NAMALWA (cell line): ENCODE measurements around the gene LRCH4.
"Not testable (repeated sequence)": the region's sequence is repeated elsewhere in the genome, so short reads cannot be mapped to it uniquely, and the experiment has no call there.

ENCODE experiments used
- DNase-seq: peaks from one replicate; pipeline ENCODE4 v3.0.0-alpha.2; 2015; ENCODE audit warnings: low spot score

The LRCH4 gene

DNA sequence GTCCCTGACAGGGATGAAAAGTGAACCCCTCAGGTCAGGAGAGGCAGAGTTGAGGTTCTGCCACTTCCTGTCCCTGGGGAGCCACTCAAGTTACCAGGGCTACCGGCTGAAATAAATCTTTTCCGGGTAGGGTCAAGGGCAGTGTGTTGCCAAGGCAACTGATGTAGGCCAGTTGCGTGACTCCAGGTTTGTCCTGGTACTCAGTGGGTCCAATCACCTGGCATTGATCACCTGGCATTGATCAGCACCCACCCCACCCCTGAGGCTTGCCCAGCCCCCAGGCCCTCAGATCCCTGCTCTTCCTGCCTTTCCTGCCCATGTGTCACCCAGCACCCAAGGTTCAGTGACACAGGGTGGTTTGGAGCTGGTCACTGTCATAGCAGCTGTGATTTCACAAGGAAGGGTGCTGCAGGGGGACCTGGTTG, 18.2 kb downstream of the LRCH4 start:
- DNase-seq = no peak

DNA sequence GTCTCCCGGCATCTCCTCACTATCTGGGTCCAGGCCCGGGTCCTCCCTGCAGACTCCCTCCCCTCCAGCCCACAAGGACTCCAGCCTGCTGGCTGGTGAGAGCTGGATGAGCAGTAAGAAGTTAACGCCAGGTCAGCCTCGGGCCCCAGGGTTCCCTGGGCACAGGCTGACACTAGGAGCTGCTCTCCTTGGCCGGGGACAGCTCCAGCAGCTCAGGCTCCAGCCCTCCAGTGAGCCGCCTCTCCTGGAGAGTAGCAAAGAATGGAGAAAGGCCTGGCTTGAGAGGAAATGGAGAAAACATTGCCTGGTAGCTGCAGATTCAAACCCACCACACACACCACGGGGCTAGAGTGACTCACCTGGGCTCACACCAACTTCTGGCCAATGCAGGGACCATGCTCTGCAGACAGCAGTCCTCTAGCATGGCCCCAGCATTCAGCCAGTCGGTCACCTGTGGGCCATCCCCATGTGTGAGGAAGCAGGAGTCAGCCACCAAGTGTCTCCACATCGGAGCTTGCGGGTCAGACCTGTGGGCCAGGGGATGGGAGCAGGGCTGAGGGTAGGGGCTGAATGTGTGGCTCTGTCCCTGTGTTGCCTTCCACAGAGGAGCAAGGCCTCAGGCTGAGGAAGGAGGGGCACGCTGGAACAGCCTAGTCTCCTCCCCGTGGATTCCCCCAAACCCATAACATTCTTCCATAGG, 18.7 kb downstream of the LRCH4 start:
- DNase-seq = no peak

DNA sequence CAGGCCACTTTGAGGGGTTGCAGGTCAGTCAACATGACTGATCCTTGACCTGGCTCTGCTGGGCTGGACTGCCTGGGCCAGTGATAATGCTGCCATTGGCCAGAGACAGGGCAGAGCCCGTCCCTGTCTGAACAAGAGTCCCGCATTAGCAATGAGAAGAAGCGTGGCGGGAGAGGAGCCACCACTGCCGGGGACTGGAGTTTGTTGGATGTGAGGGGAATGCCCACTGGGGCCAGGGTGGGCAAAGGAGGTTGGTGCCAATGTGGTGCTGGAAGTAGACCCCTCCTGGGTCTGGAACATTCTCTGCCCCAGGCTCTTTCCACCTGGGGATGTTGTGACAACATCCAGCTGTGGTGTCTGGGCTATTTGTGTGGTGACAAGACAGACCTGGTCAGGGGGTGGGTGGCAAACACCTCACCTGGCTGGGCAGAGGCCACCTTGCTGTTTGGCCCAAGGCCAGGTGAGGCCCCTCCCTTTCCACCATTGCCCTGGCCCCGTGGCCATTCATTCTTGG, 19.9 kb downstream of the LRCH4 start:
- DNase-seq = no peak

DNA sequence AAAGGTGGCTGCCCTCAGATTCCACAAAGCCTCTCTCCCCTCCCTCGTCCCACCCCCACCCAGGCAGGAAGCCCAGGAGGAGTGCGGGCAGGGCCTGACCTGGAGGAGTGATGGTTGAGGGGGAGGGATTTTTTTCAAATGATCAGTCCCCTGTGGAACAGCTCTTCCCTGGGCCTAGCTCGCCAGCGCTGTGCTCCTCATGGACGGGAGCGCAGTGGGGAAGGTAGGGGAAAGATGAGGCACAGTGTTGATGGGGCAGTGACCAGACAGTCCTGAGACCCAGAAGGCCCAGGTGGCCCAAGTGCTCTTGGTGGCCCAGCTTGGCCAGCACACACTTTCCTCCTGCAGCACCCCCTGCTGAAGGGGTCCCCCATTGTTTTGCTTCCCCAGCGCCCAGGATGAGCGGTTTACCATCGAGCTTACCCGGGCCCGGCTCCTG, 20.8 kb downstream of the LRCH4 start:
- no peak for DNase-seq

DNA sequence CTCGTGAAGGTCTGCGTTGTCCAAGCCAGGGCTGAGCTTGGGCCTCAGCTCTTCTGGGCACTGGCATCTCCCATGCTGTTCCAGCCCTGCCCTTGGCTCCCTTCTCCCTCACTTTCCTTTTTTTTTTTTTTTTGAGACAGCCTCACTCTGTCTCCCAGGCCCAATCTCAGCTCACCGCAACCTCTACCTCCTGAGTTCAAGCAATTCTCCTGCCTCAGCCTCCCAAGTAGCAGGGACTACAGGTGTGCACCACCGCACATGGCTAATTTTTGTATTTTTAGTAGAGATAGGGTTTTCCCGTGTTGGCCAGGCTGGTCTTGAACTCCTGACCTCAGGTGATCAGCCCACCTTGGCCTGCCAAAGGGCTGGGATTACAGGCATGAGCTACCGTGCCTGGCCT, 21.5 kb downstream of the LRCH4 start:
- DNase-seq = not testable (repeated sequence)

DNA sequence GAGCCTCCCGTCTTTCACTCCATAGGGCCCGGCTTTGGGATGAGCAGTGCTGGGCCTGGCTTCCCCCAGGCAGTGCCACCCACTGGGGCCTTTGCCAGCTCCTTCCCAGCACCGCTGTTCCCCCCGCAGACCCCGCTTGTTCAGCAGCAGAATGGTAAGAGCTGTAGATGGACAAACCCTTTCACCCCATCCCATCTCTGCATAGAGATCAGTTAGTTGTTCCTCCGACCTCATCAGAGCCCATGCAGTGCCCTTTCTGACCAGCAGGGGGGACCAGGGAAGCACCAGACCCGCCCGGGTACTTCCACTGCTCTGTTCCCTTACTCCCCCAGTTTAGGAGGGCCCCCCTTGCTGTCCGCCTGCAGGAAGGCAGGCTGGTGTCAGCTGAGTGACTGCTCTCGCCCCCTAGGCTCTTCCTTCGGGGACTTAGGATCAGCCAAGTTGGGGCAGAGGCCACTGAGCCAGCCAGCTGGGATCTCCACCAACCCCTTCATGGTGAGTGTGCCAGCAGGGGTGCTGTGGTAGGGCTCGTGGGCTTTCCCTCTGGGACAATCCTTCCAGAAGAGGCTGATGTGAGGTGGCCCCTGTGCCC, 22.0 kb downstream of the LRCH4 start:
- DNase-seq = peak; percentile 87

DNA sequence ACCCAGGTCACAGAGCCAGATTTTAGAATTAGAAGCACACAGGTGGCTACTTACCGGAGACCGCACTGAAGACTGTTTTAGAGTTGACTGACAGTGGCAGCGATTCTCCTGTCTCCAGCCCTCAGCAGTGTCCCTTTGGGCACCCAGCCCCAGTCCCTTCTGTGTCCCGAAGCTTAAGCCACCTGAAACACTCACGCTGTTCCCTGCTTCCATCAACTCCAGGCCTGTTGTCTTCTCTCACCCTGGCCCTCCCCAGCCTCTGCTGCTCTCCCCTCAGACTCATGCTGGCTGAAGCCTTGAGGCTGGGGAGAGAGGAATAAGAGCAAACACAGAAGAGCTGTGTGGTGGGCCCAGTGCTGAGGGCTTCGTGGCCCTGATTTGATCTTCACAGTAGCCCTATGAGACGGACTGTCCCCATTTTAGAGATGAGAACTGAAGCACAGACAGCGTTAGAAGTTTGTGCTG, 22.8 kb downstream of the LRCH4 start:
- no peak for DNase-seq

DNA sequence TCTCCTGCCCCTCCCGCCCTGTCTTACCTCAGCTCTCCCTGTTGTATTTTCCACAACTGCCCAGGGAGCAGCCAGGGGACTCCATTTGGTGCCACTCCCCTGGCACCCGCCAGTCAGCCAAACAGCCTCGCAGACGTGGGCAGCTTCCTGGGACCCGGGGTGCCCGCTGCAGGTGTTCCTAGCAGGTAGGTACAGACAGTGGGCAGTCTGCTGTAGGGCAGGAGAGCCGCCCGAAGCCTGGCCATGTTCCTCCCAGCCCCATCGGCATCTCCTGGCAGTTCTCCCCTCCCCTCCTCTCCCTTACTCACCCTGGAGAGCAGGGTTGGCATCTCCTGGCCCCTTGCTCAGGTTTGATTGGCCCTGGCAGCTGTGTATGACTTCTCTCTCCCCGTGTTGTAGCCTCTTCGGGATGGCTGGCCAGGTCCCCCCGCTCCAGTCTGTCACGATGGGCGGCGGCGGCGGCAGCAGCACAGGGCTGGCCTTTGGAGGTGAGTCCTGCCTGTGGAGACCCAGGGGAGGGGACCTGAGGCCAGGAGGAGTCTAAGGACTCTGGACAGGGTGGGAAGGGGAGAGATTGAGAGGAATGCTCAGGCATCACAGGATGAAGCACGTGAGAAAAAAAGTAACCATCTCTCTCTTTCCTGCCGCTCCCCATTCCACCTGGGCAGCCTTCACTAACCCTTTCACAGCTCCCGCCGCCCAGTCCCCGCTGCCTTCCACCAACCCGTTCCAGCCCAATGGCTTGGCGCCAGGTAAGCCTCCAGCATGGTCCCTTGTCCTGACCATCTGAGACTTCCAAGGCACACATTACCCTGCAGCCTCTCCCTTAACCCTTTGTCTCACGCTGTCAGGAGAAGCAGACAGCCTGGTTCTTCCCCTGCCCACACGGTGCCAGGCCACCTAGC, 23.5 kb downstream of the LRCH4 start:
- no peak for DNase-seq

DNA sequence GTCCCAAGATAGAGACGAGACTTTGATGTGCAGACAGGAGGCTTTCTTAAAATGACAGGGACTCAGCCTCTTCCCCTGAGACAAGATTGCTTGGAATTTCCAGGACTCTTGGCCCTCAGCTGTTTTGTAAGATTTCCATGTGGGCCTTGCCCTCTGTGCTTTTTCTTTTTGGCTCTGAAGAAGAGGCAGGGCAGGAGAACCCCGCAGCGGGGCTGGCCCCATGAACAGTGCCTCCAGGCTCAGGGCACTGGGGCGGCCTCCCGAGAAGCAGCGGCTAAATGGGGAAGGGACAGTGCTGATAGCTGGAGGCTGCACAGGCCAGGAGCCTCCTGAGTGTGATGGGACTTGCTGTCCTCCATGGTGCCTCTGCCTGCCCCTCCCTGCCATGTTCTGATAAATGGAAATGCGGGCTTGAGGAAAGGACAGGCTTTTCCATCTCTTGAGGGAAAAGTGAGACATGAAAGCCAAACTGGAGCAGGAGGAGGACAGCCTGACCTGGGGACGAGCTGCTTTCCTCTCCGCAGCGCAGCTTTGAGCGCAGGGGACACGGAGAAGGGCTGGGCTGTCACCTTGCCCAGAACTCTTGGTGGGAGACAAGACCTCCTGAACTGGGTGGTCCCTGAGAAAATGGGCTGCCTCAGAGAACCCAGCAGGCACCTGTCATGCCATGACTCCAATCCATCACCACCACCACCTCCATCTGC, 24.3 kb downstream of the LRCH4 start:
- no peak for DNase-seq

DNA sequence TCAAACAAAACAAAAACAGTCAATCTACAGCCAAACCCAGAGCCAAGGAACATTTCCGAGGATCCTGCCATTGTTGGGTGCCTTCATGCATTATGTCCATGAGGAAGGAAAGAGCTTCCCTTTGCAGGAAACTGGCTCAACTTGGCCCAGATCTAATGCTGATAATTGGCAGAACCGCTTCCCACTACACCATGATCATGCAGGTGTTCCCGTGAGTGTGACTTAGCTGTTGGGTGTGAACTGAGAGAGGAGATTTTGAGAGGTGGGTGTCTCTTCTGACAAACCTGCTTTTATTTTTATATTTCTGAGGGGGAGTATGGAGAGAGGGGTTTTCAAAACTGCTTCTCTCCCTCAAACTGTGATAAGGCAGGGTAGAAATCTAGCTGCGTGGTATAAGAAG, 26.8 kb downstream of the LRCH4 start:
- DNase-seq = no peak

DNA sequence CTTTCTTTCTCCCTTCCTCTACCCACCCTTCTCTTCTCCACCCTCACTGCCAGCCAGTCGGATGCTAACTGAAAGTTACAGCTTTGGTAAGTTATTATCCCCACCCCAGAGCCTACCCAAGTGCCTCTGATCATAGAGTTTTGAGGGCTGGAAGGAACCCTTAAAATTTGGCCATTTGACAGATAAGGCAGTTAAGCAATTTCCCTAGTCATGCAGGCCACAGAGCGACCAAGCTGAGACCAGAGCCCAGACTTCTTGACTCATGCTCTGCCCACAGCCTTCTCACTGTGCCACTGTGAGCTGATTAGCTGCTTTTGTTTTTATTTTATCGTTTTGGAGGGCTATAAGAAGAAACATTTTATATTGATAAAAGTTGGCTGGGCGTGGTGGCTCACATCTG, 29.4 kb downstream of the LRCH4 start:
- no peak for DNase-seq

DNA sequence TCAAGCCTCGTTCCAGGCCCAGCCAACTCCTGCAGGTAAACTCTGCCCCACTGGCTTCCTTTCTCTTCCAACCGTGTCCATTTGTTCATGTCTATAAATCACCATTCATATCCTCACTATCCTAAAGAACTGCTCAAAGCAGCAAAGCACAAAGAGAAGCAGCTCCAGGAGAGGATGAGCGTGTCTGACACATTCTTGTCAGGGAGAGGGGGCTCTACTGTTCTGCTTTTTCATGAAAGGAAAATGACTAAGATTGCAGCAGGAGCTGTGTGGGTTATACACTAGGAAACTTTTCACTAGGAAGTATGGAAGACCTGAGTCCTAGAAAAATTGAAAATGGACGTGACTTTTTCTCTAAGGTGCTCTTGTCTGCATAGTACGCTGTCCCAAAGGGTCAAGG, 30.2 kb downstream of the LRCH4 start:
- DNase-seq = no peak

DNA sequence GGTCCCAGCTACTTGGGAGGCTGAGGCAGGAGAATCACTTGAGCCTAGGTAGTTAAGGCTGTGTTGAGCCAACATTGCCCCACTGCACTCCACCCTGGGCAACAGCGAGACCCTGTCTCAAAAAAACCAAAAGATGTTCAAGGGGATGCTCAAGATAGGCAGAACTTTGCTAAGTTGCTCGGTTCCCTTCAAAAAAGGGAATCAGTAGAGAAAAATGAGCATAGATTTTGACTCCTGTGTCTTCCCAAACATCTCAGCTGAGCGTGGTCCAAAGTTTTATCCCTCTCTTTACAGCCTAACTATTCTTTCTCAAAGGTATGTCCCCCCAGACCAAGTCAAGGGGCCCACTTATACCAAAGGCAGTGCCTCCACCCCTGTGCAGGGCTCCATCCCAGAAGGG, 32.9 kb downstream of the LRCH4 start:
- DNase-seq = no peak

DNA sequence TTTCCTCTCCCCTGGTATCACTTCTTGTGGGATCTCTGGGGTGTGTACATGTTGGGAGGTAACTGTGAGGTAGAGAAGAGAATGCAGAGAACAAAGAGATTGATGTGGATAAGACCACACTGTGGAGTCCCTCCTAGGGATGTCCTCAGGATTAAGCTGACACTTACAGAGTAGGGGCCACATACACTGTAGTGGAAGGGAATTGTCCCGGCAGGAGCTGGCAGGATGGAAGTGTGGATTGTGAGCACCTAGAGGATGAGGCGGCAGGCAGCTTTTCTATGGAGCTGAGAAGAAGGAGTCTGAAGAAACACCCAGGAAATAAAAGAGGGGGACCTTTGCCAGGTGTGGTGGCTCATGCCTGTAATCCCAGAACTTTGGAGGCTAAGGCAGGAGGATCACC, 33.4 kb downstream of the LRCH4 start:
- DNase-seq = no peak

DNA sequence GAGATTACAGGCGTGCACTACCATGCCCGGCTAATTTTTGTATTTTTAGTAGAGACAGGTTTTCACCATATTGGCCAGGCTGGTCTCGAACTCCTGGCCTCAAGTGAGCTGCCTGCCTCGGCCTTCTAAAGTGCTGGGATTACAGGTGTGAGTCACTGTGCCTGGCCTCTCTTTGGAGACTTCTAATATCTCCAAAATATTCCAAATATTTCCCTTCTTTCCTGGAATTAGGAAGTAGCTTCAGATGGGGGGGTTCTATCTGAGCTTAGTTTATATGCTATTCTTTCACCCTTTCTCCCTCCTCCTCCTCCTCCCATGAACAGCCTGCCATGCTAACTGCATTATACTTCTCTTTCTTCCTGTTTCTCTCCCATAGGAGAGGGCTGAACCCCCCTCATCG, 37.5 kb downstream of the LRCH4 start:
- not testable (repeated sequence) for DNase-seq

DNA sequence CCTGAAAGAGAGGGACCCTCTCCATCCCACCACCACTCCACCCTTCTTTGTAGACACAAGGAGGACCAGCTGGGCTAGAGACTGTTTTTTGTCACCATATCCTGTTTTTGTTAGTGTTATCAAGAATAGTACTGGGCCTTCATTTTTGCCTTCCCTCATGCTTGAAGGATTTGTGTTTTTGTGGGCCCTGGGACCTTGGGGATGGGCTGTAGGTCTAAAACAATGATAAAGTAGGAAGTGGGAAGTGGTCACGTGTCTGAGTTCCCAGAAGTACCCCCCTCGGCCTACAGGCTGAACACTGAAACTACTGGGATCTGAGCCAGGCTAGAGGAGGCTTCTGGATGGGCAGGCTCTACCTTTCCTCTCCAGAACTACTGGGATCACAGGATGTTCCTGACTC, 38.1 kb downstream of the LRCH4 start:
- no peak for DNase-seq

DNA sequence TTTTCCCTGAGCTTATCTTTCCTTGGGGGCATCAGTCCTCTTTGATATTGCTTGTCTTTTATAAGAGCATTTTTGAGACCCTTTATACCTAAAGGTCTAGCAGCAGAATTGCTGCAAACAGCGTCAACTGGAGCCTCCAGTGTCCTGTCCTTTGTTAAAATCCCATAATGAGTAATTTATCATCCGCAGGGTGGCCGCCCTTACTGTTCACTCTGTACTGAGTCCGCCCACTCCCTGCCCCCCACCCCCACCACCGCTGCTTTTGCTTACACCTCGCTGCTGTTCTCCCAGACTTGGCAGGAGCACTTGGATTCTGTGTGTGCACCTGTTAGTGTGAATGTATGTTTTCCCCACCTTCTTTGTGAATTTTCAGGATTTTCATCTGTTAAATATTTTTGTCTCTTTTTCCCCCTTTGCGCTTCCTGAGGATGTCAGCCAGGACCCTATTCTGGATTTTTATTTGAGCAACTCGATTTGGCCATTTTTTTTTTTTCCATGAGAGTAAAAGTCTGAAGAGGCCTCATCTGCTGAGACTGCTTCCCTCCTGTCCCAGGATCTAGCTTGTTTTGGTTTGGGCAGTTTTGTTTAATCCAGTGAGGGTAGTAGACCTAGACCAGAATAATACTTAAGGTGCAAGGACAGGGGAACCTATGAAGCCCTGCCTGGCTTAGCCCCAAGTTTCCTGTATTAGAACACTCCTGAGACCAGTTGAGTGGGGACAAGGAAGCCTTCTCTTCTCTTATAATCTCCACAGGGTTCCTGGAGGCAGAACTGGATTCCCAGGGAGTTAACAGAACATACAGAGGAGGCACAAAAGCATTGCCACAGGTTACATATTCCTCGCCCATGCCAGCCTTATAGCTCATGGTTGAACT, 38.8 kb downstream of the LRCH4 start:
- no peak for DNase-seq

DNA sequence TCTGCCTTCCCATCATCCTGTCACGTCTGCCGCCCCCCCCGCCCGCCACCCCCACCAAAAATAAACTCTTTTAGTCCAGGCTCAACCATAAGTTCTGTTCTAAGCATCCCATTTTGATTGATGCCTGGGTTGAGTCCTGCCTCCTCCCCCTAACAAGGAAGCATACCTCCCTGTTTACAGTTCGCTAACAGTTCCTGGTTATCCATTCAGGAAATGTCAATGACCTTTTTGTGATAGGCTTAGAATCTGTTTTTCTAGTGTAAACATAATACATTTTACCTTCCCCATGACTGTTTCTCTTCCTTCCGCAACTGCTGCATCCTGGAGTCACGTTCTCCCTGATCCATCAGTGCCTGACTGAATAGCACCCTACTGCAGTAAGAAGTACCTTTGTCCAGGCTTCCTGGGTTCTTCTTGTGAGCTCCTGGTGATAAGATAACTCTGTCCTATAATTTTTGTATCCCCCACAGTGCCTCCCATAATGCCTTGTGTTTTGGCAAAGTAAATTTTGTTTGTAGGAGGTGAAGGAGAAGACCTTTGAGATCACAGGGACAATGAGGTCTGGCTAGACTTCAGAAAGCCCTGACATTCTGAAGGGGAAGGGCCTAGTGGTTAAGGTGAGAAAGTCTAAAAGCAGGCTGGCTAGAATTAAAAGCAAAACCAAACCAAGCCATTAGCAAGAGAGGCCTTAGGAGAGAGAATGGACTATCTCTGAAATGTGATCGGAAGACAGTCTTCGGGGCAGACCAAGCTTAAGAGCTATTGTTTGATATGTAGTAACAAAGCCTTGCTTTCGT, 39.6 kb downstream of the LRCH4 start:
- DNase-seq = no peak

DNA sequence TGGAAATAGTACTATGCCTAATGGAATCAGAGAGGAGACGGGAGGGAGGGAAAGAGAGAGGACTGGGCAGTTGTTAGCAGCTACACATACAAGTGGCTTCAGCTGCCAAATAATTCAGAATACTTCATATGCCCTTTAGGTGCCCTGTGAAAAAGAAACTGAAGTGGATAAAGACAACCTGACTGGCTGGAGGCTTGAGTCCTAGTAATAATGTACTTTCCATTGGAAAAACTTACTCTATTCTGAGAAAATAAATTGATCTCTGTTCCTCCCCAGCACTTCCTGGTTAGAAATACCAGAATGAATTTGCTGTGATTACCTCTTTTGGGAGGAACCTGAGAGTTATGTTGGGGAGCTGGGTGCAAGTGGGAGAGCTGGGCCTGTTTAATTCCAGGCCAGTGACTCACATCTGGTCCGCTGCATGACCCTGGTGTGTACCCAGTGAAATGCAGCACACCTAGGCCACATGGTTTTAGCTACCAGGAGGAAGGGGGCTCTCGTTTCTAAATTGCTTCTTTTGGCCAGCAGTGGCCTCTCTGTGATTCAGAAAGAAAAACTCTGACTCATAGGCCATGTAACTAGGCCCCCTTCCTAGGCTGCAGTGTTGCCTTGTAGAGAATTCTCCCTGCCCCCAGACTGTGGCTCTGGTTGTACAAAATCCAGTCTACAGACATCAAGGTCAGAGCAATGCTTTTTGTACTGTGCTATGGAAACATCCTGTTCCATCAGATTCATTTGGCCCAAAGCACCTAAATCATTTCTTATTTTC, 40.4 kb downstream of the LRCH4 start:
- peak; percentile 36 for DNase-seq
